Muscle layer of duodenum (tissue), 2 donors: ENCODE measurements around the gene KIR2DL1.
"Not testable (repeated sequence)": the region's sequence is repeated elsewhere in the genome, so short reads cannot be mapped to it uniquely, and the experiment has no call there.

Experiments used
- H3K27ac ChIP-seq: one replicate; pipeline ENCODE4 v1.7.0; 2013; ENCODE audit warnings: mild to moderate bottlenecking, low read length
- H3K27me3 ChIP-seq: one replicate; pipeline ENCODE4 v1.7.0; 2013; ENCODE audit warnings: low read depth, mild to moderate bottlenecking, control low read depth, low read length
- H3K36me3 ChIP-seq, 2 donors: one replicate each; pipeline ENCODE4 v1.7.0; 2013; ENCODE audit warnings: low read length in 2 of 2, control low read depth in 1 of 2, mild to moderate bottlenecking in 1 of 2; ENCODE audit not compliant: insufficient read depth in 2 of 2, control insufficient read depth in 1 of 2
- H3K4me1 ChIP-seq, 2 donors: one replicate each; pipeline ENCODE4 v1.7.0; 2013; ENCODE audit warnings: low read length in 2 of 2, mild to moderate bottlenecking in 2 of 2, control low read depth in 1 of 2, moderate library complexity in 1 of 2; ENCODE audit not compliant: insufficient read depth in 2 of 2, control insufficient read depth in 1 of 2
- H3K4me3 ChIP-seq, 2 donors: one replicate each; pipeline ENCODE4 v1.7.0; 2013; ENCODE audit warnings: low read length in 2 of 2, low read depth in 1 of 2, mild to moderate bottlenecking in 1 of 2
- H3K9me3 ChIP-seq, 2 donors: one replicate each; pipeline ENCODE4 v1.7.0; 2013; ENCODE audit warnings: low read length in 2 of 2, control low read depth in 1 of 2, mild to moderate bottlenecking in 1 of 2; ENCODE audit not compliant: control insufficient read depth in 1 of 2
- donor health status: healthy.

KIR2DL1 gene

DNA sequence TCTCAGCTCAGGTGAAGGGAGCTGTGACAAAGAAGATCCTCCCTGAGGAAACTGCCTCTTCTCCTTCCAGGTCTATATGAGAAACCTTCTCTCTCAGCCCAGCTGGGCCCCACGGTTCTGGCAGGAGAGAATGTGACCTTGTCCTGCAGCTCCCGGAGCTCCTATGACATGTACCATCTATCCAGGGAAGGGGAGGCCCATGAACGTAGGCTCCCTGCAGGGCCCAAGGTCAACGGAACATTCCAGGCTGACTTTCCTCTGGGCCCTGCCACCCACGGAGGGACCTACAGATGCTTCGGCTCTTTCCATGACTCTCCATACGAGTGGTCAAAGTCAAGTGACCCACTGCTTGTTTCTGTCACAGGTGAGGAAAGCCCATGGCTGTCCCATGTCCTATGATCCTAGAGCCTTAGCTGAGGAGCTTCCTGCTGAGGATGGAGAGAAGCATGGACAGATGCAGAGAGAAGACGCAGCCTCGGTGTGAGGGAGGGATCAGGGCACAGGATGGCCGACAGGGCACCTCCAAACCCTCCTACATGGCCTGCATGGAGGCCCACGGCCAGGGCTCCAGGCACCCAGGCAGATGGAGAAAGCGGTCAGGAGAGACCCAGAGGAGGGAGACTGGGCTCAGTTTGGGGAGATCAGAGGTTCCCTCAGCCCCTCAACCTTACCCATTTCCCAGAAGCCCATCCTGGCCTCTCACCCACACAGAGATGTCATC, 5.7 kb downstream of the KIR2DL1 start:
- not testable (repeated sequence) for H3K4me3 ChIP-seq, H3K9me3 ChIP-seq, H3K36me3 ChIP-seq, H3K4me1 ChIP-seq, H3K27ac ChIP-seq, H3K27me3 ChIP-seq

DNA sequence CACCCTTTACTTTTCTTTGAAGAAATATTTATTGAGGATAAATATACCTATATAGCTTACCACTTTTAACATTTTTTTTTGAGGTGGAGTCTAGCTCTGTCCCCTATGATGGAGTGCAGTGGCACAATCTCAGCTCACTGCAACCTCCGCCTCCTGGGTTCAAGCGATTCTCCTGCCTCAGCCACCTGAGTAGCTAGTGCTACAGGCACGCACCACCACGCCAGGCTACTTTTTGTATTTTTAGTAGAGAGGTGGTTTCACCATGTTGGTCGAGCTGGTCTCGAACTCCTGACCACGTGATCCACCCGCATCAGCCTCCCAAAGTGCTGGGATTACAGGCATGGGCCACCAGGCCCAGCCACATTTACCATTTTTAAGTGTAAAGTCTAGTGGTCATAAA, 6.2 kb downstream of the KIR2DL1 start:
- not testable (repeated sequence) for H3K4me1 ChIP-seq, H3K4me3 ChIP-seq, H3K36me3 ChIP-seq, H3K9me3 ChIP-seq, H3K27me3 ChIP-seq, H3K27ac ChIP-seq

DNA sequence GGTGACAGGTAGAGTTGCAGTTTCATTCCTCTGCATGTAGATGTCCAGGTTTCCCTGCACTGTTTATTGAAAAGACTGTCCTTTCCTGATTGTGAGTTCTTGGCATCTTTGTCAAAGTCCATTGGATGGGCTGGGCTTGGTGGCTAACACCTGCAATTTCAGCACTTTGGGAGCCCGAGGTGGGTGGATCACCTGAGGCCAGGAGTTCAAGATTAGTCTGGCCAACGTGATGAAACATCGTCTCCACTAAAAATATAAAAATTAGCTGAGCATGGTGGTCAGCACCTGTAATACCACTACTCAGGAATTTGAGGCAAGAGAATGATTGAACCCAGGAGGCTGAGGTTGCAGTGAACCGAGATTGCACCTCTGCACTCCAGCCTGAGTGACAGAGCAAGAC, 8.3 kb downstream of the KIR2DL1 start:
- not testable (repeated sequence) for H3K4me1 ChIP-seq, H3K4me3 ChIP-seq, H3K27me3 ChIP-seq, H3K36me3 ChIP-seq, H3K9me3 ChIP-seq, H3K27ac ChIP-seq

DNA sequence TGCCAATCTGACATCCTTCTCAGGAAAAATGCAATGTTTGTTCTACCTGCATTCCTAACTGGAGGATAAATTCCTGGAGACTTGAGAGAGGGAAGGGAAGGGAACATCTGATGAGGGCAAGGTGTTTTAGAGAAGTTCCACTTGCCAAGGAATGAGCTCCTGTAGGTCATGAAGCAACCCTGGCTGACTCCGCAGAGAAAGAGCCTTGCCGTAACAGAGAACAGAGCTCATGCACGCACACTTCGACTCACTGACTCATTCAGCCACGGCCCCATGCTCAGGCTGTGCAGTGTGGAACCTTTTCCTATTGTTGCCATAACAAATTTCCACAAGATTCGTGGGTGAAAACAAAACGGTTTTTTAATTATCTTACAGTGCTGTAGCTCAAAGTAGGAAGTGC, 9.3 kb downstream of the KIR2DL1 start:
- H3K27ac ChIP-seq, H3K4me1 ChIP-seq, H3K27me3 ChIP-seq, H3K4me3 ChIP-seq, H3K9me3 ChIP-seq, H3K36me3 ChIP-seq: not testable (repeated sequence)

DNA sequence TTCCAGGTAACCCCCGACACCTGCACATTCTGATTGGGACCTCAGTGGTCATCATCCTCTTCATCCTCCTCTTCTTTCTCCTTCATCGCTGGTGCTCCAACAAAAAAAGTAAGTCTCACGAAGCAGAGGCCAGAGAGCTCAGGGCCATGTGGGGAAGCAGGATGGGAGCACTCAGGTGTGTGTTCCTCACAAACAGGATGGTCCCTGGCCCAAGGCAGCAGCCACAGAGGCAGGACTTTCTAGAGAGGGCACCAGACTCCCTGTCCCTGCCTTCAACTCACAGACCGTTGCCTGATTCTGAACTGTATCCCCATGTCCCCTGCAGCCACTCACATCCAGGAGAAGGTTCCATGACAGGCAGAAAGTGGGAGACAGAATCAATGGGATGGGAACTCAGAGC, 13.3 kb downstream of the KIR2DL1 start:
- H3K9me3 ChIP-seq, H3K27ac ChIP-seq, H3K4me3 ChIP-seq, H3K36me3 ChIP-seq, H3K4me1 ChIP-seq, H3K27me3 ChIP-seq: not testable (repeated sequence)

- H3K4me1 ChIP-seq, H3K27ac ChIP-seq, H3K4me3 ChIP-seq, H3K27me3 ChIP-seq, H3K9me3 ChIP-seq, H3K36me3 ChIP-seq: not testable (repeated sequence)
These were observed 16.6 kb downstream of the KIR2DL1 start for GRCh38 chr19:54786091-54786723.

GRCh38 chr19:54788154-54788553, 18.6 kb downstream of the KIR2DL1 start:
- not testable (repeated sequence) for H3K27me3 ChIP-seq, H3K9me3 ChIP-seq, H3K4me1 ChIP-seq, H3K36me3 ChIP-seq, H3K4me3 ChIP-seq, H3K27ac ChIP-seq

- Histone ChIP-seq H3K27ac (no peak overlapping the region), H3K36me3 (no peaks in the 10 kb centered on the region), H3K4me1 (no peaks in the 10 kb centered on the region), H3K27me3 (no peaks in the 10 kb centered on the region), H3K9me3 (no peaks in the 10 kb centered on the region), H3K4me3 (no peak overlapping the region)
These were observed 21.1 kb downstream of the KIR2DL1 start for GRCh38 chr19:54790711-54791110.

GRCh38 chr19:54791476-54791875, 21.9 kb downstream of the KIR2DL1 start:
- Histone ChIP-seq H3K4me3 (no peak overlapping the region), H3K36me3 (no peaks in the 10 kb centered on the region), H3K27me3 (no peaks in the 10 kb centered on the region), H3K27ac (no peak overlapping the region), H3K4me1 (no peaks in the 10 kb centered on the region), H3K9me3 (no peaks in the 10 kb centered on the region)

DNA sequence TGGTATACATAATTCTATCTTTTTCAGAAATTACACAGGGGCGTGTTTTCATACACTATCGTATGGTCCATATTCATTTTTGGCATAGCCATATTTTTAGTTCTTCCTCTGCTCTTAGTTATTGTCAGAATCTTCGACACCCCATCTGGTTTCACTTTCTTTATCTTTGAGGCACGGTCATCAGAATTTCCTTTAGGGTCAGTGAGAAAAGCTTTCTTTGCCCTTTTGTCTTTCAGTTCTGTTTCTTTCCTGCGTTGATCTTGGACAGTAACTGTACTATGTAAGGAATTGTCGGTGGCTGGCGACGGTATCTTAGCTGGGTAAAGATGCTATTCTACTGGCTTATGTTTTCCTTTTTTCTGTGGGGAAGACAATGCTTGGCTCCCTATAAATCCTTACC, 23.2 kb downstream of the KIR2DL1 start:
- Histone ChIP-seq H3K36me3 (no peaks in the 10 kb centered on the region), H3K4me1 (no peaks in the 10 kb centered on the region), H3K9me3 (no peaks in the 10 kb centered on the region), H3K4me3 (peak overlapping the region in 1 of 2 donors; percentile 45), H3K27me3 (no peaks in the 10 kb centered on the region), H3K27ac (no peak overlapping the region)

- H3K9me3 ChIP-seq, result no peaks in the 10 kb centered on the region
- H3K4me3 ChIP-seq, result no peak overlapping the region
- no peaks in the 10 kb centered on the region for H3K4me1 ChIP-seq
- H3K27ac ChIP-seq, result no peak overlapping the region
- H3K36me3 ChIP-seq, result no peaks in the 10 kb centered on the region
- no peaks in the 10 kb centered on the region for H3K27me3 ChIP-seq
These were observed 26.2 kb downstream of the KIR2DL1 start for GRCh38 chr19:54795758-54796157.

DNA sequence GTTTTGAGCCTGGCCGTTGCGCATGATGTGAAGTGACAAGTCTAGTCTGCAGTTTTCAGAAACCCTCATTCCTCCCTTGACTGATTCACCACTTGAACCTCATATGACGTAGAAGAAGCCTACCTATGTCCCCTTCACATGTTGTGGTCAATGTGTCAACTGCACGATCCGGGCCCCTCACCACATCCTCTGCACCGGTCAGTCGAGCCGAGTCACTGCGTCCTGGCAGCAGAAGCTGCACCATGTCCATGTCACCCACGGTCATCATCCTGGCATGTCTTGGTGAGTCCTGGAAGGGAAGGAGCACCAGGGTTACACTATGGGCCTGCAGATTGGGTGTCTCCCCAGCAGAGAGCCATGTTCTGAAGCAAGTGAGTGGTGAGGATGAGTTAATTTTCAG, 33.8 kb downstream of the KIR2DL1 start, which contains the start of gene KIR2DL4:
TSS of gene KIR2DL4 (plus strand) at position 201 of the 400 bp plus-strand sequence. CDS start at position 243, 42 bp downstream.
- no peaks in the 10 kb centered on the region for H3K36me3 ChIP-seq
- H3K4me1 ChIP-seq, result no peaks in the 10 kb centered on the region
- no peaks in the 10 kb centered on the region for H3K9me3 ChIP-seq
- H3K4me3 ChIP-seq, result no peak within 1 kb of the TSS
- no peak within 1 kb of the TSS for H3K27ac ChIP-seq
- no peaks in the 10 kb centered on the region for H3K27me3 ChIP-seq
